ENCODE results near the gene KSR1.

- TF ChIP-seq CTCF (IDR thresholded peaks at IDR 0.05) (no peak), SIN3A (IDR thresholded peaks at IDR 0.05; ENCODE audit: borderline replicate concordance, insufficient read depth, low read depth, low read length) (no peak), POLR2AphosphoS5 (IDR thresholded peaks at IDR 0.05; ENCODE audit: low read depth, low read length) (no peak)
These were observed 47.4 kb downstream of the KSR1 start for GRCh38 chr17:27503611-27504010.

All from Panc1 (cell line).